ENCODE data around the gene CDYL2. TPM values are rescaled to one million over a fixed set of nuclear protein-coding genes. Genes with fewer than 3 reads are reported as not detected.
"Not testable (repeated sequence)": the region's sequence is repeated elsewhere in the genome, so short reads cannot be mapped to it uniquely, and the experiment has no call there.

The CDYL2 gene
- total RNA-seq, 1 donor from 2014 or later = 2.9 TPM

DNA sequence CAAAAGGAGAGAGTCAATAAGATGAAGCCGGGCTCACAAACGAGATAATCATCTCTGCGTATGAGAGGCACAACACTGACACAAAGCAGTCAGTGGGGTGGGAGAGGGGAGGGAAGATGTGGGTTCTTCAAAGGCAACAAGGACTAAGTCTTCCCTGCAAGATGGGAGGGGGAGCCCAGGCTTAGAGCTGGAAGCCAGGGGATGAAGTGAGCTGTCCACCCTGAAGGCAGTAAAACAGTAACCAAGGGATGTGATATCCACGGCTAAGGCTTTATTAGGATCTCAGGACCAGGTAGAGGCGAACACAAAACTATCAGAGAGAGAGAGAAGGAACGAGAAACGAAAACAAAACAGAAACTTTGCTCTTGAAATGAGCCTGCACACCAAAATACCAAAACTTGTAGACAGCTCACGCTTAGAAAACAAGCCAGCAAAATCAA, 147.7 kb downstream of the CDYL2 start:
- Histone ChIP-seq H3K4me1 (no peaks in the 10 kb centered on the region), H3K9me3 (no peaks in the 10 kb centered on the region), H3K27ac (no peak overlapping the region), H3K27me3 (no peaks in the 10 kb centered on the region), H3K36me3 (no peaks in the 10 kb centered on the region), H3K4me3 (no peak overlapping the region)
- TF ChIP-seq, protein P1, sequence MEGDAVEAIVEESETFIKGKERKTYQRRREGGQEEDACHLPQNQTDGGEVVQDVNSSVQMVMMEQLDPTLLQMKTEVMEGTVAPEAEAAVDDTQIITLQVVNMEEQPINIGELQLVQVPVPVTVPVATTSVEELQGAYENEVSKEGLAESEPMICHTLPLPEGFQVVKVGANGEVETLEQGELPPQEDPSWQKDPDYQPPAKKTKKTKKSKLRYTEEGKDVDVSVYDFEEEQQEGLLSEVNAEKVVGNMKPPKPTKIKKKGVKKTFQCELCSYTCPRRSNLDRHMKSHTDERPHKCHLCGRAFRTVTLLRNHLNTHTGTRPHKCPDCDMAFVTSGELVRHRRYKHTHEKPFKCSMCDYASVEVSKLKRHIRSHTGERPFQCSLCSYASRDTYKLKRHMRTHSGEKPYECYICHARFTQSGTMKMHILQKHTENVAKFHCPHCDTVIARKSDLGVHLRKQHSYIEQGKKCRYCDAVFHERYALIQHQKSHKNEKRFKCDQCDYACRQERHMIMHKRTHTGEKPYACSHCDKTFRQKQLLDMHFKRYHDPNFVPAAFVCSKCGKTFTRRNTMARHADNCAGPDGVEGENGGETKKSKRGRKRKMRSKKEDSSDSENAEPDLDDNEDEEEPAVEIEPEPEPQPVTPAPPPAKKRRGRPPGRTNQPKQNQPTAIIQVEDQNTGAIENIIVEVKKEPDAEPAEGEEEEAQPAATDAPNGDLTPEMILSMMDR (IDR thresholded peaks at IDR 0.05) = no peak
- no peak for TF ChIP-seq POLR2A (IDR thresholded peaks at IDR 0.05)
- no peak for TF ChIP-seq POLR2AphosphoS5 (IDR thresholded peaks at IDR 0.05; ENCODE audit: insufficient read depth in 1 of 2, low read depth in 1 of 2)
- intact Hi-C loops (cut with DNase I) = no loop called here
- no peak for DNase-seq (ENCODE audit: extremely low spot score in 2 of 2)

DNA sequence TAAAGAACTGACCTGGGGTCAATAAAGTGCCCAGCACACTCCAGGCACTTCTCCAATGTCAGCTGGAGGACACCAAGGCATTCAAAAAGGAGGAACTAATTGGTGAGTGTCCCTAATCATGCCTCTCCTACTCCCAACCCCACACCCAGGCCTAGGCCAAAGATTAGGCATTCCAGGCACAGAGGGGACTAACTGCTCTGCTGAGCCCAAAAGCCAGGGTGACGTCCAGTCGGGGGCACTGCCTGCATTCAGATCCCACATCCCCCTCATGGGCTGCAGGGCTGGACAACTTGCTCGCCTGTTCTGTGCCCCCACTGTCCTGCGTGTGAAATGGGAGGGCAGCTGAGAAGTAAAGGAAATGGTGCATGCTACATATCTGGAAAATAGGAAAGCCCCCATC, 148.2 kb downstream of the CDYL2 start:
- Histone ChIP-seq H3K27me3 (no peaks in the 10 kb centered on the region), H3K36me3 (no peaks in the 10 kb centered on the region), H3K27ac (no peak overlapping the region), H3K9me3 (no peaks in the 10 kb centered on the region), H3K4me1 (no peaks in the 10 kb centered on the region), H3K4me3 (no peak overlapping the region)
- intact Hi-C loops (cut with DNase I) = no loop called here
- DNase-seq (ENCODE audit: extremely low spot score in 2 of 2) = no peak
- TF ChIP-seq, protein P1 (IDR thresholded peaks at IDR 0.05) = no peak
- no peak for TF ChIP-seq POLR2AphosphoS5 (IDR thresholded peaks at IDR 0.05; ENCODE audit: insufficient read depth in 1 of 2, low read depth in 1 of 2)
- no peak for TF ChIP-seq POLR2A (IDR thresholded peaks at IDR 0.05)

DNA sequence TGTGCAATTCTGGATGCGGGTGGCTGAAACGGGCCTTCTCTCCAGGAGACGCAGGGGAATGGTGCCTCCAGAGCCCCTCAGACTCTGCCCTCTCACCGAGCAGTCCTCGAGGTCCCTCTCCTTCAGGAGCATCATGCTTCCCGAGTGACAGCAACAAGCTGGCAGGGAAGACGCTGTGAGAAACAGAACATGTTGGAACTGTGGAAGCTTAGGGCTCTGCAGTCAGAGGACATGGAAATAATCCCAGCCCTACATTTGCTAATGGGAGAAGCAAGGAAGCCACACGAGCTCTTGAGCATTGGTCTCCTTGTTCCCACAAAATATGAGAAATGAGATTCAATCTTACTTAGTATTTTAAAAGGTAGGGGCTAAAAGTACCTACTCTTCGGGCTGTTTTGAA, 148.6 kb downstream of the CDYL2 start:
- Histone ChIP-seq H3K36me3 (no peaks in the 10 kb centered on the region), H3K4me3 (no peak overlapping the region), H3K4me1 (no peaks in the 10 kb centered on the region), H3K9me3 (no peaks in the 10 kb centered on the region), H3K27ac (no peak overlapping the region), H3K27me3 (no peaks in the 10 kb centered on the region)
- intact Hi-C loops (cut with DNase I) = no loop called here
- TF ChIP-seq, protein P1 (IDR thresholded peaks at IDR 0.05) = no peak
- TF ChIP-seq POLR2AphosphoS5 (IDR thresholded peaks at IDR 0.05; ENCODE audit: insufficient read depth in 1 of 2, low read depth in 1 of 2) (no peak), POLR2A (IDR thresholded peaks at IDR 0.05) (no peak)
- no peak for DNase-seq (ENCODE audit: extremely low spot score in 2 of 2)

DNA sequence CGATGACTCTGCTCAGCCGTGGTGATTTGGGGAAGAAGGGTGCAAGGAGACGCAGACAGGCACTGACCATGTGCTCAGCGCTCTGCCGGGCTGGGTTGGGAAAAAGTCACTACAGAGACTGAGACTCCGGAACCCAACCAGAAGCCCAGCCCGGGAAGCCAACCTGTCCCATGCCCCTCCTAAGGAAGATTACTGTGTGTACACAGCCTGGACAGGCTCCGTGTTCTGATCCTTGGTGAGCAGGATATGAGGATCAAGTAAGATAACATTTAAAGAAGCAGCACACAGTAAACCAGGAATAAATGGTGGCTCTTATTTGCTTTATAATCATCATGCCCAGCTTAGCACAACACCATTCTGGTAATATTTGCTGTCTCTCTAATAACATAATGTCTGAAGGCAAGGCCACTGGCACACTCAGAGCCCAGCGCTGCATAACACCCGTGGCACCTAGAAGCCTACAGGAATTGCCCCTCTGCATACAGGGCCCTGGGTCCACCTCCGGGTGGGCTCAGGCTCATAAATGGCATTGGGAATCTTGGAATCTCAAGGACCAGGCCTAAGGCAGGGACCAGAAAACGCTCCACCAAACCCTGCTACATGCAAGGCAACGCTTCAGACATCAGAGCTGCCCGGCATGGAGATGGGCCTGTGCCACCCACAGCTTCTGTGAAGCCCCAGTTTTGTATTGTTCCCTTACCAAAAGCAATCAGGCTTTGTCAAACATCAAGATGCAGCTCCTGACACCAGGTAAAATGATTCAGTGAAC, 150.1 kb downstream of the CDYL2 start:
- no peak for DNase-seq (ENCODE audit: extremely low spot score in 2 of 2)
- Histone ChIP-seq H3K27me3 (no peaks in the 10 kb centered on the region), H3K4me3 (no peak overlapping the region), H3K9me3 (no peaks in the 10 kb centered on the region), H3K4me1 (no peaks in the 10 kb centered on the region), H3K27ac (no peak overlapping the region), H3K36me3 (no peaks in the 10 kb centered on the region)
- intact Hi-C loops (cut with DNase I) = no loop called here
- TF ChIP-seq, protein P1 (IDR thresholded peaks at IDR 0.05) = no peak
- TF ChIP-seq POLR2A (IDR thresholded peaks at IDR 0.05) (no peak), POLR2AphosphoS5 (IDR thresholded peaks at IDR 0.05; ENCODE audit: insufficient read depth in 1 of 2, low read depth in 1 of 2) (no peak)

DNA sequence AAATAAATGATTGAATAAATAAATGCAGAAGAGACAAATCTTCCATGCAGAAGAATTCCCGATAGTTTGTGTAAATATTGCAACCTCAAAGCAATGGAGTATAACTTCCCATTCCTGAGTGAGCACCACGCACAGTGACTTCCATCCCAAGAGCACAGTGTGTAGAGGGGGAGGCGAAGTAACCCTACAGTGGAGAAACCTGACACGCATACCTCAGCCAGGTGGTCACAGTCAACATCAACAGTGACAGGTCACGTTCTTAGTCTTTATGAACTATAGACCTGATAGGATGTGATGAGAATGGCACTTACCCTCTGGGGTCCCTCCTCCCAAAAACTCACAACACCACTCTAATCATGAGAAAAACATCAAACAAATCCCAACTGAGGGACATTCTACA, 152.0 kb downstream of the CDYL2 start:
- no peak for DNase-seq (ENCODE audit: extremely low spot score in 2 of 2)
- no peak for TF ChIP-seq POLR2A (IDR thresholded peaks at IDR 0.05)
- TF ChIP-seq POLR2AphosphoS5 (IDR thresholded peaks at IDR 0.05; ENCODE audit: insufficient read depth in 1 of 2, low read depth in 1 of 2) = no peak
- TF ChIP-seq, protein P1 (IDR thresholded peaks at IDR 0.05) = no peak

DNA sequence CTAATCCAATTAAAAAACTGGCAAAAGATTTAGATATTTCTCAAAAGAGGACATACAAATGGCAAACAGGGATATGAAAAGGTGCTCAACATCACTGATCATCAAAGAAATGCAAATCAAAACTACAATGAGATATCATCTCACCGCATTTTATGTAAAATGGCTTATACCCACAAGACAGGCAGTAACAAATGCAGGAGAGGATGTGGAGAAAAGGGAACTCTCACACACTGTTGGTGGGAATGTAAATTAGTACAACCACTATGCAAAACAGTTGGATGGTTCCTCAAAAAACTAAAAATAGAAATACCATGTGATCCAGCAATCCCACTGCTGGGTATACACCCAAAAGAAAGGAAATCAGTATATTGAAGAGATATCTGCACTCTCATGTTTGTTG, 154.1 kb downstream of the CDYL2 start:
- H3K9me3 ChIP-seq; DNase-seq (ENCODE audit: extremely low spot score in 2 of 2); H3K27ac ChIP-seq; H3K4me1 ChIP-seq; H3K4me3 ChIP-seq; H3K27me3 ChIP-seq; intact Hi-C loops (cut with DNase I); H3K36me3 ChIP-seq: not testable (repeated sequence)

More for the DNA sequence above, 152.0 kb downstream of the CDYL2 start:
- no peaks in the 10 kb centered on the region for H3K9me3 ChIP-seq
- no peaks in the 10 kb centered on the region for H3K4me1 ChIP-seq
- no peak overlapping the region for H3K4me3 ChIP-seq
- H3K27me3 ChIP-seq = no peaks in the 10 kb centered on the region
- H3K27ac ChIP-seq = no peak overlapping the region
- H3K36me3 ChIP-seq = no peaks in the 10 kb centered on the region
- intact Hi-C loops (cut with DNase I) = no loop called here
